GM21390 (cell line): ENCODE results near the gene SCN4B.

ENCODE experiments used
- ATAC-seq: cut with Tn5 transposase; IDR thresholded peaks from one replicate; pipeline ENCODE4 v1.9.1; 2021; ENCODE audit not compliant: unreplicated experiment

The SCN4B gene

GRCh38 chr11:118174006-118174567 lies 21.5 kb upstream of the SCN4B start:
- no peak for ATAC-seq

DNA sequence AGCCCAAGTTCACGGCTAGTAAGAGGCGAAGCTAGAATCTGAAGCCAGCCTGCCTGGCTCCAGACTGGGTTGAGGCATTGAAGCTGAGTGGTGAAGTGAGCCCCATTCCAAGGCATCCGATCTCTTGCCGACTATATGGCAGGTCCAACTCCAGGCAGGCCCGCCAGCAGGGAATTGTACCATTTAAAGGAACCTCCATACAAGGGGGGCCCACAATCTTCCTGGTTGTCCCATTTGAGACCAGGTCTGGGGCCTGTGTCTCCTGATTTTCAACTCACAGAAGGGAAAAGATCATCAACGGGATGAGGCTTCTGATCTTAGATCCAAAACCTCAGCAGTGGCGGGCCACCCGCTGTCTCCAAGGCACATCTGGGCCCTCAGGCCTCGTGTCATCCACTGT lies 19.7 kb upstream of the SCN4B start:
- ATAC-seq = no peak

DNA sequence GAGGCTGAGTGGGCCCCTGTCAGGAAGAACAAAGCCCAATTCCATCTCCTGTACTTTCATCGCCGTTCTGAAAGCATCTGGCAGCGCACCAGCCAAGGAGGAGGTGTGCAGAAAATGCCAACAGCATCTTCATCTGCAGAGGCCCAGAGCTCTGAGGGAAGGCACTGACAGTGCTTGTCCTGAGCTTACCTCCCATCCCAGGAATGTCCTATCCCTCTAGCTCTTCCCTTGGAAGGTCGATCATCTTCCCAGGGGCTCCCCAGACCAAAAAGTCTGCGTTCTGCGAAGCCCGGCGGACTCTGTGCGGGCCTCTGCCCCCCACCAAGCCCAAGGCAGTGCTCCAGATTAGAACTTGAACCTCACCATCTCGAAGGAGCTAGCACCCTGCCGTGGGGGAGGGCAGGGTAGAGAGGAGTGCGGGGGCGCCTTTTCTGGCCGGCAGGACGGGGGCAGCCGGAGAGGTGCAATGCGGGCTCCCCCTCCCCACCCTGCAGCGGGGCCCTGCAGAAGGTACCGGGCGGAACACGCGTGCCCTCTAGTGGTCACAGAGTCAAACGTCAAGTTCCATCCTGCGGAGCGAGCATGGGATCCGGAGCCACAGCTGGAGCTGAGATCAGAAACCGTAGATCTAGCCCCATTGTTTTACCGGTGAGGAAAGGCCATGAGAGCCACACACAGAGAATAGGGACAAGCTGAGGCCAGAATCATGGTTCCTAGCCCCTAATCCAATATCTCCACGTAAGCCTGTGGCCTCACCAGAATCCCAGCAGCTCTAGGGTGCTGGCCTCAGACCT lies 18.8 kb upstream of the SCN4B start:
- ATAC-seq = no peak

DNA sequence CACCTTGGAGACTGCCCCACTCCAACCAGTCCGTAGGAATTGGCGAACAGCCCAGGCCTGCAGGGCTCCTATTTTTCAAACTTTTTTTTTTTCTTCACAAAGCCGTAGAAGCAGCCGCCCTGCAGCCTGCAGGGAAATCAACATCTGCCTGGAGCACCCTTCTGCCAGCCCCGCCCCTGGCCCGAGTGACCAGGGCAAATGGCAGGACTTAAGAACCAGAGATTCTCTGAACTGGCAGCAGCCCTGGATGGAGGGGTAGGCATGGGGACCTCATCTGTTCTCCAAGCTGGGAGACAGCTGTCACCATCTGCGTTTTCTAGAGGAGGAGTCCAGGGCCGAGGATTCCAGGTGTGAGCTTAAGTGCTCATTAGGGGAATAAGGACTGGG lies 18.3 kb upstream of the SCN4B start:
- no peak for ATAC-seq

GRCh38 chr11:118170231-118170630 lies 17.6 kb upstream of the SCN4B start:
- no peak for ATAC-seq

DNA sequence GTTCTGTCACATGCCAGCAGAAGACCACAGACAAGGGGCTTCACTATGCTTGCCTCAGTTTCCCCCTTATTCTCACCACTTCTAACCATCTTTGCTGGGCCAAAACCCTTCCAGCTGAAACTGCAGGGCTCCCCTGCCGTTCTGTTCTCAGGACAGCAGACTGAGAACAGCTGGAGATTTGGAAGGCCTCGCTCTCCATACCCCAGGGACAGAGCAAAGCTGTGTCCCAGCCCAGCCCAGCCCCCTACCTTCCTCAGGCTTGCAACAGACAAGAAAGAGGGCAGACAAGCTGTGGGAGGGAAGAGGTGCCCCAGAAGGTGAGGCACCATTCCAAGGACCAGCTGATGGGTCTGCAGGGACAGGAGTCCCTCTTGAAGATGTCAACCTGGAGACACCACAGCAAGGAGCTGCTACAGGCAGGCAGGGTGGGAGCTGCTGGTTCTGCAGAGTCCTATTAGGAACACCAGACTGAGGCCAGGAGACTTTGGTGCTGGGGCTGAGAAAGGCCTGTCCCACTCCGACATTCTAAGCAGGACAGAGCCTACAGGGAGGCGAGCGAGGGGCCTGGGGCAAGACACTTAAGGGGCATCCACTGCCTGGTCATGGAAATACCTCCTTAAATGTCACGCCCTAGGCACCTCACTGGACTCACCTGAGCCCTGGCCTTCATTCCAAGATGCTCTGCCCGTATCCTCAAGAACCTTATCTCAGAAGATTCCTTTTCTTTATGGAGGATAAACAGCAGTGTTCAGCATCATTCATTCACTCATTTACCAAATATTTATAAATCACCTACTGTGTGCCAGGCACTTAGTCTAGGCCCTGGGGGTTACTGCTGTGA lies 16.9 kb upstream of the SCN4B start:
- no peak for ATAC-seq

DNA sequence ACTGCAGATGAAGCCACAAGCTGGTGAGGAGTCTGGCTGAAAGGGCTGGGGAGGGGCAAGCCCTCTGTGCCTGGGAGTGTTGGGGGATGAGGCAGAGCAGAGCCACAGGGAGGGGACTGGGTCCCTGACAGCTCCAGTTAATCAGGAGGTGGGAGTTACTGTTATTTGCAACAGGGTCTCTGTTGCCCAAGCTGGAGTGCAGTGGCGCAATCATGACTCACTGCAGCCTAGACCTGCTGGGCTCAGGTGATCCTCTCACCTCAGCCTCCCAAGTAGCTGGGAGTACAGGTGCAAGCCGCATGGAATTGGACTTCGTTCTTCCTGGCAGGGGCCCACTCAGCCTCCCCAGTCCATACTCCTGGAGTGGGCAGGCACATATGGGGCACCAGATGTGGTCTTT lies 16.1 kb upstream of the SCN4B start:
- ATAC-seq = no peak

DNA sequence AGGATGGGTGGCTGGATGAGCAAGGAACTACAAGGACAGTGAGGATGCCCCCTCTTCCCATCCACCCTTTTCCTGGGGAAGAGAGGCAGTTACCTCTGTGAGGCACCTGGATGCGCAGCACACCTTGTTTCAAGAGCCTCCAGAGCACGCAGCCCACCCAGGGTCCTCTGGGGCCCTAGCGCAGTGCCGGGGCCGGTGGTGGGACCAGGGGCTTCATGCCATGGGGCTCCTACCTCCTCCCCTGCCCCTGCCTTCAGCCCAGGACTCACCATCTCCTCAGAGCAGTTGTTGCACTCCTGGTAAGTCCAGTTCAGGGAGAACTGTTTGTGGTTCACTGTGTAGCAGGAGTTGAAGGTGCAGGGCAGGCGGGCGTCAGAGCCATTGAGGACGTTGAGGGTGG lies 15.7 kb upstream of the SCN4B start:
- no peak for ATAC-seq

- ATAC-seq = no peak
Observed at GRCh38 chr11:118167906-118168305, 15.3 kb upstream of the SCN4B start.

DNA sequence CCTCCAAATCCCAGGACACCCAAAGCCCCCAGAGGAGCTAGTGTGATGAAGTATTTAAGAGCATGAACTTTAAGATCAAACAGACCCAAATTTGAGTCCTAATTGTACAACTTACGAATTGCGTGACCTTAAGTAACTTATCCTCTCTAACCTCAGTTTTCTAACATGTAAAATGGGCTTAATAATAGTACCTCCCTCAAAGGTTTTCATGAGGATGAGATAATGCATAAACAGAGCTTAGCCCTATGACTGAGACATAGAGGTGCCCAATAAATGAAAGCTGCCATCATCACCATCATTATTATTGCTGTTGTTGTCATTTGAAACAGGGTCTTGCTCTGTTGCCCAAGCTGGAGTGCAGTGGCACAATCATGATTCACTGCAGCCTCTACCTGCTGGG lies 14.6 kb upstream of the SCN4B start:
- no peak for ATAC-seq

GRCh38 chr11:118166641-118167040 lies 14.0 kb upstream of the SCN4B start:
- ATAC-seq = no peak

- ATAC-seq = no peak
Observed at GRCh38 chr11:118164885-118165284, 12.3 kb upstream of the SCN4B start.

DNA sequence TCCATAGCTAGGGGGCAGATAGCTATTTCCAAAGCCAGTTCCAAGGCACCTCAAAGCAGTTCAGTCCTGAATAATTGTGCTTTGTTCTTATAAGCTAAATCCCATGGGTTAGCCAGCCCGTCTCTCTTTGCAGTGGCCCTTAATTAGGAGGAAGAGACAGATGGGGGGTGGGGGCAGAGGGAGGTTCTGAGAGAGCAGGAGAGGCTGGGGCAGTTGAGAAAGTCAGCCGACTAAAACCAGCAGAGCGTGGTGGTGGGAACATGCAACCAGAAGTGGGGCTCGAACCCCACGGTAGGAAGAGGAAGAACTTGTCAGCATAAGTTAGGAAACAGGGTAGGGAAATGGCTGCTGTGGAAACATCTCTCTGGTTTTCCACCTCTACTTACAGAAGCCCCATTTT lies 10.9 kb upstream of the SCN4B start:
- ATAC-seq = no peak

DNA sequence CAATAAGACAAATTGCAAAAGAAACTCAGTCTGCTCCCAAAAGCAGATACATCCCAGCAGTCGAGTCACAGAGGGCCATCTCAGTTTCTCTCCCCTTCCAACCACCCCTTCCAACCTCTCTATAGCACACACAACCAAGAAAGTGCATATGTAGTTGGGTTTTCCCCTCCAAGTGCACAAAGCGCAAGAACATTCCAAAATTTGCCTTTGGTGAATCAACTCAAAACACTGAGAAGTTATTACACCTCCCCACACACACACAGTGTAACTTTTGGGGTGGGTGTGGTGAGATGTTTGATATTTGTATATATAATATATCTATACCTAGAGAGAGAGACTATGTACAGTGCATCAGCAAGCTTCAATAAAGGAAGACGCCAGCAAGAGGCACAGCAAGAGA lies 10.2 kb upstream of the SCN4B start:
- no peak for ATAC-seq

- ATAC-seq = no peak
Observed at GRCh38 chr11:118161786-118162185, 9.2 kb upstream of the SCN4B start.

DNA sequence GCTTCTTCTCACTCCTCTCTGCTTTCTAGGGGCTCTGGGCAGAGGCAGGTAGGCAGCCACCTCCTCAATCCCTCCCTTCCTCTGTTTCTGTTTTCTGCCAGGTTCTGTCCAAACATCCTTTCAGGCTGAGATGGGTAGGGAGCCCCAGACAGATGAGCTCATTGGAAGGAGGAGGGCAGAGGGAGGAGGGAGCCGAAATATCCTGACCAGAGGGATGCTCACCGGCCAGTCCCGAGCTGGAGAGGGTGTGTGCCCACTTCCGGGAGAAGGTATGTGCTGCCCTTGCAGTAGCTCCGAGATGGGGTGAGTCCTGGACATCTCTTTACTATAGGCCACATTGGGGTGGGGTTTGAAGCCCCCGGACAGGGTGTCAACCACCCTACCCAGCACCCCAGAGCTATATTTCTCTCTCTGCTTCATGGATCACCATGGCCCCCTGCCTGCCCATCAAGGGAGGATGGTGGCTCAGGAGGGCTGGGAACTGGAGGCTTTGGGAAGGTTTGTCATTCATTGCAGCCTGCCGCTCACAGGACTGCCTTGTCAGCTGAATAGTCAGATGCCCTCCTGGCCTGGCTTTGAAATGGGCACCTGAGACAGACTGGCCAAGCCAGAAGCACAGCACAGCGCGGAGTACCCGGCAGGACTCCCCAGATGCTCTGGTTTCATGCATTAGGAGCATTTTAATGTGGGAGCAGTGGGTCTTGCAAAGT lies 4.7 kb upstream of the SCN4B start:
- no peak for ATAC-seq

DNA sequence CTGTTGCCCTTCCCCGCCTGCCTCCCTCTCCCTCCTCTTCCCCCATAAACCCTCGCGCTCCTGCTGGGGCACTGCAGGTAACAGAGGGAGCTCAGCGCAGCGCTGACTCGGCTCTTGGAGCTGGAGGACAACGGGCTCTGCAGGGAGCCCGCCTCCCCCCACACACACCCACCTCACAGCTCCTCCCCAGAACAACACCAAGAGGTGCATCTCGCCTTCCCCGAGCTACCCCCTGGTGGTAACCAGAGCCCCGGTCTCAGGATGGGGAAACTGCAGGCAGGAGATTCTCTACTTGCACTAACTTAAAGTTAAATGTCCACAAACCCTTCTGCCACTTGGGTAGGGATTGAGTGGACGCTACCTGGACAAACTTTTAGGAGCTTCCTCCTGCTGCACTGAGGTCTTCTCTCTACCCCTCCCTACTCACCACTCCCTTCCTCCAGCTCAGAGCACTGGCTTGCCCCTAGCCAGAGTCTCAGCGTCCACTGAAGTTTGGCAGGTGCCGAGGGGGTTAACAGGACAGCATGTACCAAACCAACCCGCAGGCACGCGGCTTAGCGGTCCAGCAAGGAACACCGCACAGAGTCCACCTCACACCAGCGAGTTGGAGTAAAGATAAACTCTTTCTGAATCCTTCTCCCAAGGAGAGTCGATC lies 4.0 kb upstream of the SCN4B start:
- ATAC-seq = no peak

DNA sequence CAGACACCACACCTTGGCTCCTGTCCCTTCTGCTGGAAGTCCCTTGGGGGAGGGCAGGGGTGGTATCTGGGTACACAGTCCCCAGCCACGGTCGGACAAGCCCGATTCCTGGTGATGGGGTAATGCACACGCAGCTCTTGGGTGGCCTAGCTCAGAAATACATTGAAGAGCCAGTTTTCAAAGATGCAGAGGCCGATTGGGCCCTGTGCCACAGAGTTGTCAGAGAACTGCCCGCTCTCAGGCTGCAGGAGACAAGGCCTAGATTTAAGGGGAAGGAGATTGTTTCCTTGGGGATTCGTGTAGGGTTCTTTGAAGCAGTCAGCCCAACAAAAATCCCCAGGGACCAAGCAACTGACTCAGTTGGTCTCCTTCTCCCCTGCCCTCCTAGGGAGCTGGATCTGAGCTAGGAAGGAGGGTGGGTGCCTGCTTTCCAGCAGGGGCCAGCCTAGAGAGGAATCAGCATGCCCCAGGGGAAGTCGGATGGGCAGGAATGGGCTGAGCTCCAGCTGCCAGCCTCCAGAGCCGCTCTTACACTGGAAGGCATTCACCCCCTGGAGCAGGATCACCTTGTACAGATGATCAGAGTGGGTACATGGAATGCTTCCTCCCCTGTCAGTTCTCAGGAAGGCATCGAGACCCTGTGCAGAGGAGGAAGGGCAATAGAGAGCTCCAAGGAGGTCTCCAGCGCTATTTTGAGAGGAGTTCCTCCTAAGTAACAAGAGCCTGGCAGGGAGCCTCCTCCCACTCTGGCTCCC lies 3.3 kb upstream of the SCN4B start:
- no peak for ATAC-seq

DNA sequence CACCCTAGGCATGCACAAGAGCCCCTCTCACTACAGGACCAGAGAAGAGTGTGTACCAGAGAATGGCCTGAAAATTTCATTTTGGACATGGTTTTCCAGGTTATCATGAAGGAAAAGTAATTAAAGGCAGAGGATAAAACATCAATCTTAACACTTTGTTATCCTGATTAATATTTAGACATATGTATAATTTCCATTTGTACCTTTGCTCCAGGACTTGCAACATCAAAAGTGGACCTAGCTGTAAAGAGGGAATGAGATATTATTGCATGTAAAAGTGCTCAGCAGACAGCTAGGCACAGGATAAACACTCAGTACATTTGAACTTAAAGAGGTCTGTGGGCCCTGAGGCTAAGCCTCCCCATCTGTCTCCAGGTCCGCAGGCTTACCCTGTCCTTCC lies 2.0 kb upstream of the SCN4B start:
- no peak for ATAC-seq

DNA sequence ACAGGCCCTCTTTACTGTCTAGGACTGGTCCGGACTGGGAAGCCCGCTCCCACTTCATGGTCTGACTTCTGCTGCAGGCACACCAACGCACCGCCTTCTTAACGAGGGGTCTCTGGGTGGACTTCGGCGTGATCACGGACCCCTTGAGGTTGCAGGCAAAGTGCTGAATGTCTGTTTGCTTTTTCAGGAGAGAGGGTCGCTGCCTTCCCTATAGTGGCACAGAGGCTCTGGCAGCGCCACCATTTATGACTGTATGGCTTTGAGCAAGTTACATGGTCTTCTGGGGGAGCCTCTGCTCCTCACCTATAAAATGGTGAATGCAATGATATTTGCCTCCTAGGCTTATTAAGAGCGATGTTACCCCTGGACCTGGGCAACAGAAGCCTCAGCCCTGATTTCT lies 1.4 kb upstream of the SCN4B start:
- no peak for ATAC-seq
